Activated naive CD4-positive, alpha-beta T cell treated with anti-CD3 and anti-CD28 coated beads, Interleukin-2, amount 10 ng/mL, durations not matched to agents 7 days and 5 days (primary cell): ENCODE results near the gene SLC35F6.

Experiments
- CTCF ChIA-PET: fragments of 350-600 bp; sonication (Branson Sonifier 250); formaldehyde crosslinking; loops from one replicate; lab custom pipeline; 2021; ENCODE audit warnings: antibody characterized with exemption; lab: Charles Lee
- DNase-seq: peaks from one replicate; pipeline ENCODE4 v3.0.0-alpha.2; 2020
- H3K27ac Mint-ChIP-seq: one replicate; pipeline ENCODE4 v1.8.0; 2021; ENCODE audit warnings: mild to moderate bottlenecking, moderate library complexity, mixed read lengths
- H3K27me3 Mint-ChIP-seq: one replicate; pipeline ENCODE4 v1.8.0; 2021; ENCODE audit warnings: mild to moderate bottlenecking, mixed read lengths
- H3K36me3 Mint-ChIP-seq: one replicate; pipeline ENCODE4 v1.8.0; 2021; ENCODE audit warnings: mixed read lengths
- H3K4me1 Mint-ChIP-seq: one replicate; pipeline ENCODE4 v1.8.0; 2021; ENCODE audit warnings: mixed read lengths
- H3K4me3 Mint-ChIP-seq: one replicate; pipeline ENCODE4 v1.8.0; 2021; ENCODE audit warnings: mild to moderate bottlenecking, moderate library complexity, mixed read lengths
- H3K9me3 Mint-ChIP-seq: one replicate; pipeline ENCODE4 v1.8.0; 2021; ENCODE audit warnings: mixed read lengths

Gene SLC35F6

GRCh38 chr2:26820932-26821331 lies 56.8 kb downstream of the SLC35F6 start:
- no peak for DNase-seq
- no peaks in the 10 kb centered on the region for H3K4me1 Mint-ChIP-seq
- CTCF ChIA-PET: no interaction called here
- H3K4me3 Mint-ChIP-seq: no peak overlapping the region
- H3K9me3 Mint-ChIP-seq: no peaks in the 10 kb centered on the region
- no peak overlapping the region for H3K27ac Mint-ChIP-seq
- no peaks in the 10 kb centered on the region for H3K36me3 Mint-ChIP-seq
- peaks cover 24% of the 10 kb centered on the region for H3K27me3 Mint-ChIP-seq

GRCh38 chr2:26822877-26823276 lies 58.8 kb downstream of the SLC35F6 start:
- H3K27me3 Mint-ChIP-seq: peaks cover 22% of the 10 kb centered on the region
- no peaks in the 10 kb centered on the region for H3K9me3 Mint-ChIP-seq
- H3K27ac Mint-ChIP-seq: no peak overlapping the region
- H3K4me3 Mint-ChIP-seq: no peak overlapping the region
- no peaks in the 10 kb centered on the region for H3K4me1 Mint-ChIP-seq
- CTCF ChIA-PET: interaction anchor here (1.3 kb wide), 1 partner anchor 23 kb away, joined by 4 read pairs; no protein-coding TSS in a partner anchor
- no peak for DNase-seq
- no peaks in the 10 kb centered on the region for H3K36me3 Mint-ChIP-seq
